Stomach smooth muscle (tissue), 2 donors: ENCODE measurements around the gene KRT33B.

ENCODE experiments used
- H3K27ac ChIP-seq: one replicate; pipeline ENCODE4 v1.7.0; 2013; ENCODE audit warnings: mild to moderate bottlenecking, low read length, inconsistent platforms
- H3K27me3 ChIP-seq, 2 donors: one replicate each; pipeline ENCODE4 v1.7.0; 2013; ENCODE audit warnings: low read length in 2 of 2; ENCODE audit not compliant: insufficient read depth in 2 of 2, control insufficient read depth in 1 of 2
- H3K36me3 ChIP-seq, 2 donors: one replicate each; pipeline ENCODE4 v1.7.0; 2013; ENCODE audit warnings: low read length in 2 of 2; ENCODE audit not compliant: control insufficient read depth in 2 of 2, insufficient read depth in 2 of 2
- H3K4me1 ChIP-seq: one replicate; pipeline ENCODE4 v1.7.0; 2013; ENCODE audit warnings: low read length; ENCODE audit not compliant: control insufficient read depth, insufficient read depth
- H3K4me3 ChIP-seq, 2 donors: one replicate each; pipeline ENCODE4 v1.7.0; 2013; ENCODE audit warnings: low read length in 2 of 2
- H3K9ac ChIP-seq, 2 donors: one replicate each; pipeline ENCODE4 v1.7.0; 2013; ENCODE audit warnings: low read length in 2 of 2, mild to moderate bottlenecking in 1 of 2
- H3K9me3 ChIP-seq, 2 donors: one replicate each; pipeline ENCODE4 v1.7.0; 2013; ENCODE audit warnings: low read length in 2 of 2; ENCODE audit not compliant: control insufficient read depth in 2 of 2
- donor health status: healthy.
- donor health status: Pancreatic carcinoma.

Gene KRT33B

DNA sequence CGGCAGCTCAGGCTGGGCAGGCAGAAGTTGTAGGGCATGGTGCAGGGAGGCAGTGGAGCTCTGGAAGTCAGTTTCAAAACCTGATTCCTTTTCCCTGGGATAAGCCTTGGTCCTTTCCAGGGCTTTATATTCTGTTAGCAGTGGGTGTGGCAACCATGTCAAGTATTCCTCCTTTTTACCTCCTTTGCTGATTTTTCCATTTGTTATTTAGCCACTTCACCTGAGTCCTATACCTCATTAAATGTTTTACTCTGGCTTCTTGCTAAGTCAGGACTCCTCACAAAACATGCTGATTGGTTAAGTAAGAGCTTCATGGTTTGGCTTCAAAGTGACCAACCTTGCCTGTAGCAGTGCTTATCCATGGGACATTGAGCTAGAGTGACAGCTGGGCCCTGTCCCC, at the start of gene KRT33B:
KRT33B (minus strand) TSS at position 101 of the 400 bp plus-strand sequence; CDS start at position 38, 63 bp downstream.
- Histone ChIP-seq H3K9me3 (no peaks in the 10 kb centered on the region), H3K9ac (no peak within 1 kb of the TSS), H3K36me3 (no peaks in the 10 kb centered on the region)

DNA sequence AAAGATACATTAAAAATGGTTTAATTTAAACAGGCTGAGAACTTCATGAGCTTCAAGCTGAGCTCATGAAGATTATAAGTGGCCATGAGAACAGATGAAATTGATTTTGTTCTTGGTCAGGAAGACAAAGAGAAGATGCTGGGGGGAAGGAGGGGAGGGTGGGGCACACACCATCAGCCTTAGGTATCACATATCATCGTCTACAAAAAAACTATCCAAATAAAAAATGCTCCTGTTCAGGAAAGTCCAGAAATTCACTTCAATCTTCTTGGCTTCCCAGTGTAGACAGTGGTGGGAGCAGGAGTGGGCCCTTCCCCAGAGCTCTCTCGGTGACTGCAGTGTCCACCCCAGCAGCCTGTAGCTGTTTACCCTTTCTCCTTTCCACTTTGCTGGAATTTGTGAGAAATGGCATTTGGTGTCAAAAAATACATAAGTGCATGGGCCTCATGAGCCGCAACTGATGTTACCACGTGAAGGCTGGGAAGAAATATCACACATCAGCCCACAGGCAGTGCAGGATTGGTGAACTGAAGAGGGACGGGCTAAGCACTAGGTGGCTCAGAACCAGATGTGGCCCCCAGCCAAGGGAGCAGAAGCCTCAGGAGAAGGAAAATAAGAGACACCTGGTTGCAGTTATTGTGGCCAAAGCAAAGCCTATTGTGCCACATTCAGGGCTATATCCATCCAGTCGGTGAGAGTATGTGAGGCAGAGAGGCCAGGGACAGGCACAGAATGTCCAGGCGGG, 48.7 kb upstream of the KRT33B start:
- no peaks in the 10 kb centered on the region for H3K27me3 ChIP-seq
- no peaks in the 10 kb centered on the region for H3K4me1 ChIP-seq
- H3K27ac ChIP-seq, result no peak overlapping the region
- H3K36me3 ChIP-seq, result no peaks in the 10 kb centered on the region
- H3K4me3 ChIP-seq, result no peak overlapping the region
- no peaks in the 10 kb centered on the region for H3K9me3 ChIP-seq
- no peak overlapping the region for H3K9ac ChIP-seq

More for the DNA sequence above, at the start of gene KRT33B:
- Histone ChIP-seq H3K4me3 (no peak within 1 kb of the TSS), H3K27me3 (no peaks in the 10 kb centered on the region), H3K27ac (no peak within 1 kb of the TSS), H3K4me1 (no peaks in the 10 kb centered on the region)

DNA sequence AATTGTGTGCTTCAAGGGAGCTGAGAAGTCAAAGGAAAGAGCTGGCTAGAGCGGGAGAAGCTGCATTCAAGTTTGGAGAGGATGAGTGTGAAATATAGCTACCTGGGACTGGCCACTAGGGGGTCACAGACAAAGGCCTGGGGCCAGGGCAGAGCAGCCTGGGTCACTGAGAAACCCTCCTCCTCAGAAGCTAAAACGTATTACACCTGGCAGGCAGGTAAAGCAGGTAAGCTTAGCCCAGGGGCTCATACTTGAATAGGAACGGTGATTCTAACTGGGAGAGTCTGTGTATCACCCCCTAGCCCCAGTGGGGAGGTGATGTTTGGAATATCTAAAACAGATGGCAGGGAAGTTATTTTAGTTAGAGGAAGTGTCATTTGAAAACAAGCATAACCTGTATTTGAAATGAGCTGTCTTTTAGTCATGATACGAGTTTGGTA, 48.0 kb upstream of the KRT33B start:
- no peaks in the 10 kb centered on the region for H3K36me3 ChIP-seq
- no peaks in the 10 kb centered on the region for H3K9me3 ChIP-seq
- H3K27ac ChIP-seq, result no peak overlapping the region
- no peaks in the 10 kb centered on the region for H3K4me1 ChIP-seq
- no peak overlapping the region for H3K4me3 ChIP-seq
- no peaks in the 10 kb centered on the region for H3K27me3 ChIP-seq
- H3K9ac ChIP-seq, result no peak overlapping the region

DNA sequence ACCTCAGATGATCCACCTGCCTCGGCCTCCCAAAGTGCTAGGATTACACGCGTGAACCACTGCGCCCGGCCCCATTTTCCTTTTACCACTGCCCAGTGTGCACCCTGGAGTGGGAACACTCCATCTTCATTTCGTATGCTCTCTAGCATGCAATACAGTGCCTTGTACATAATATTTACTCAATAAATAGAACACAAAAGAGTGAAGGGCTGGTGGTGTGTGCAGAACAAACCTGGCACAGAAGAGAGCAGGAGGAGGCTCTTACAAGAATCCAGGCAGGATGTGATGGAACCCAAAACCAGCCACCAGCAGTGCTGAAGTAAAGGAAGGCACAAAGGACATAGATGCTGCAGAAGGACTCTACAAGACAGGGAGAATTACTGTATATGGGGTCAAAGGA, 47.5 kb upstream of the KRT33B start:
- H3K27me3 ChIP-seq, result no peaks in the 10 kb centered on the region
- H3K27ac ChIP-seq, result no peak overlapping the region
- H3K9me3 ChIP-seq, result no peaks in the 10 kb centered on the region
- no peaks in the 10 kb centered on the region for H3K36me3 ChIP-seq
- H3K4me3 ChIP-seq, result no peak overlapping the region
- no peak overlapping the region for H3K9ac ChIP-seq
- H3K4me1 ChIP-seq, result no peaks in the 10 kb centered on the region

DNA sequence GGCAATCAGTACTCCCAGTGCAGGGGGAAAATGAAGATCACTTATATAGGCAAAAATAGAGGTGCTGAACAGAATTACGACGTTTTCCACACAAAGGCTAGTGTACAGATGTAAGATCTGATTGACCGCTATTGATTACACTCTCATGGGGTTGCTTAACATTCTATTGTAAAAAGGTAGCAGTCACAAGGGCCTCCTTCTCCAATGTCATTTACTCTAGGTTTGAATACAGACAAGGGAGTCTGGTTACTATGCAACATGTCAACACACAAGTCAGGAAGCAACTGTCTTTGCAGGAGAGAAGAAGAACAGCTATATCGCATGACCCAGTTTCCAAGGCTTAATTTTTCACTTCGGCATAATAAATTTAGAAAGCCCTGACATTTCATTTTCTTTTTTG, 46.9 kb upstream of the KRT33B start:
- no peaks in the 10 kb centered on the region for H3K36me3 ChIP-seq
- no peak overlapping the region for H3K27ac ChIP-seq
- no peaks in the 10 kb centered on the region for H3K27me3 ChIP-seq
- H3K9ac ChIP-seq, result no peak overlapping the region
- no peaks in the 10 kb centered on the region for H3K4me1 ChIP-seq
- H3K9me3 ChIP-seq, result no peaks in the 10 kb centered on the region
- no peak overlapping the region for H3K4me3 ChIP-seq

DNA sequence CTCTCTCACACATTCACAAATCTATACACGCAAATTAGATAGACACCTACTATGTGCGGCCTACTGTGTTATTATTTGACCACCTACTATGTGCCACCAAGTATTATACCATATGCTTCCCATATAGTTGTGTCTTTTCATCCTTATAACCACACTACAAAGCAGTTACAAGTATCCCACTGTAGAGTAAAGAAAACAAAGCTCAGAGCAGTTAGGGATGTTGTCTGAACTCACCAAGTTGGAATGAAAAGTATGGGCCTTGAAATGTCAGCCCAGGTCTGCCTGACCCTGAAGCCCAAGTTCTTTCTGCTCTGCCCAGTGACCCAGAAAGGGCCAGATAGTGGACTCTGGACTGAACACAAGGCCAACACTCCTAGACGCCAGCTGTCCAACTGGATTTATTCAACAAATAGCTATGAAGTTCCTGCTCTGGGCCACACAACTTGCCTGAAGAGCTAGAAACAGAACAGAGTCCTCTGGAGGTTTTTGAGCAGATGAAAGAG, 46.3 kb upstream of the KRT33B start:
- Histone ChIP-seq H3K4me1 (no peaks in the 10 kb centered on the region), H3K27ac (no peak overlapping the region)

DNA sequence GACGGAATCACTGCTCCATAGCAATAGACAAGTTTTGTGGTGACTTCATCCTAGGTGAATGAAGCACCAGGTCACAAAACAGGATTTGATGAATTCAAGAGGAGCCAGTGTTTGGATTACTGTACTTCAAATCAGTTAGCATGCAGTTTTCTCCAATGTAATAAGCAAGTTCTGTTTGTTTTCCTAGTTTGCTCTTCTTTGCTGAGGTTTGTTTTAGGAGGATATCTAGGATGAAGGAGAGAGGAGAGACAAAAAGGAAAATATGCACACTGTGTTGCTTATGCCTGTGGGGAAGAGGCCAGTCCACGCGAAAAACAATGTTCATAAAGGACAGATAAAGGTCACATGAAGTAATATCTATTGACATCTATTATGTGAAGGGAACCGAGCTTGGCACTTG, 45.8 kb upstream of the KRT33B start:
- Histone ChIP-seq H3K36me3 (no peaks in the 10 kb centered on the region), H3K27me3 (no peaks in the 10 kb centered on the region), H3K9ac (no peak overlapping the region), H3K4me3 (no peak overlapping the region), H3K9me3 (no peaks in the 10 kb centered on the region), H3K27ac (no peak overlapping the region), H3K4me1 (no peaks in the 10 kb centered on the region)

More for the DNA sequence above, 46.3 kb upstream of the KRT33B start:
- no peak overlapping the region for H3K4me3 ChIP-seq
- H3K36me3 ChIP-seq, result no peaks in the 10 kb centered on the region
- H3K27me3 ChIP-seq, result no peaks in the 10 kb centered on the region
- H3K9me3 ChIP-seq, result no peaks in the 10 kb centered on the region
- no peak overlapping the region for H3K9ac ChIP-seq

DNA sequence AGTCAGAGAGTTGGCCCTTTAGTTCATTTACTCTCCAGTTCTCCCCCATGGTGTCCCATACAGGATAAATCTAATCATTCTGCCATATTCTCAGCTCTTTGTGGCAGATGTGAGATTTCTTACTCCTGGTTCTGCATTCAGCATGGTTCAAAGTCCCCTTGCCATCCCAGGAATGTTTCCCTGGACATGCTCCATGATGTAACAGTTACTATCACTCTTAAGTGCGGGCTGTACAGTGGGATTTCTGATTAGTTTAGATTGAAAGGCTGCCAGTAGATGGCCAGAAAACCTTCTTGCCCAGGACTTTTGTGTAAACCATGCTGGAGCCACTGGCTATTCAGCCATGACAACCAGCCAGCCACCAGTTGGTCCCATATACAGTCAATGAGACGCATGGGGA, 44.4 kb upstream of the KRT33B start:
- H3K9ac ChIP-seq, result no peak overlapping the region
- H3K27me3 ChIP-seq, result no peaks in the 10 kb centered on the region
- no peaks in the 10 kb centered on the region for H3K4me1 ChIP-seq
- H3K27ac ChIP-seq, result no peak overlapping the region
- no peak overlapping the region for H3K4me3 ChIP-seq
- no peaks in the 10 kb centered on the region for H3K9me3 ChIP-seq
- no peaks in the 10 kb centered on the region for H3K36me3 ChIP-seq

DNA sequence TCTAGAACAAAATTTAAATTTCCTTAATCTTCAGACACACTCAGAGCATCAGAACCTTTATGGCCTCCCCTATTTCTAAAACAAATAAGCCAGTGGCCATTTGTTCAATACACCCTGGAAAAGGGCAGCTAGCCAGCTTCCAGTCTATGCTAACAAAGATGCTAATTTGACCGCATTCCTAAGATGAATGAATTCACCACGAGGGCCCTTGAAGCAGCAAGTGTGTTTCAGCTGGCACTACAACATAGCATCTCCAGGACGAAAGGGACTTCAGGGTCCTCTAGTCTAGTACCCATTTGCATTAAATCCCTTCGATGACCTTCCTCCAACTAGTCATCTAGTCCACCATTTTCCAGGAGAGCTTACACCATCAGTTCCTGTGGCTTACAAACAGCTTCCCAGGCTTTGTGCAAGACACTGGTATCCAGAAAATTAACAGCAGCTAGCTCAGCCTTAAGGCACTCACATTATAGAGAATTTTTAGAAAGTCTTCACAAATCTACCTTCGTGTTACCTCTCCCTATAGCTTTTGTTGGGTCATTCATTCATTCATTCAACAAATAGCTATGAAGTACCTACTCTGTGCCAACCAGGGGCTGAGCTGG, 43.8 kb upstream of the KRT33B start:
- no peaks in the 10 kb centered on the region for H3K9me3 ChIP-seq
- H3K27me3 ChIP-seq, result peaks cover 0 to under 1% of the 10 kb centered on the region in 2 donors
- H3K9ac ChIP-seq, result no peak overlapping the region
- no peak overlapping the region for H3K4me3 ChIP-seq
- no peaks in the 10 kb centered on the region for H3K36me3 ChIP-seq
- no peaks in the 10 kb centered on the region for H3K4me1 ChIP-seq
- no peak overlapping the region for H3K27ac ChIP-seq

DNA sequence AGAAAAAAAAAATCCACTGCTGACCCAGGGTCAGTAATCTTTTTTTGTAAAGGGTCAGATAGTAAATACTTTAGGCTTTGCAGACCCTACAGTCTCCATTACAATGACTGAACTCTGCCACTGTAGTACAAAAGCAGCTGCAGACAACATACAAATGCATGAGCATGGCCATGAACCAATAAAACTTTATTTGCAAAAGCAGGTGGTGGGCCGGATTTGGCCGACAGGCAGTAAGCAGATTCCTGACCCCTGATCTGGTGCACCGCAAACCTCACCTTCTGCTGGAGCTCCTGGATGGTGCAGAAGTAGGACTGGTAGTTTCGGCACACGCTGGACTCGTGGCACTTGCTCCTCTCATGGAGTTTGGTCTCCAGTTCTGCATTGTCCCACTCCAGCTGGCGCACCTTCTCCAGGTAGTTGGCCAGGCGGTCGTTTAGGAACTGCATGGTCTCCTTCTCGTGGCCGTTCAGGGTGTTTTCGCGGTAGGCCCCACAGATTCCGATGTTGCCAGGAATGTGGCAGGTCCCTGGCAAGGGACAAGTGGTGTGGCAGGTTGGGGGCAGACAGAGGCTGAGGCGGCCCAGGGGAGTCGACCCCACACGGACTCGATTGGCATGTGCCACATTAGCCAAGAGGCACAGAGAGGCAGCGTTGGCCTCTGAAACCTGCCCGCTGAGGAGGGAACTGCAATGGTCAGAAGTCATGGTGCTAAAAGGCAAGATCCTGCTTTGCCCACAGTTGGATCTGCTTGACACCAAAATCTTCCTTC, 41.6 kb upstream of the KRT33B start:
- Histone ChIP-seq H3K27ac (no peak overlapping the region), H3K9me3 (no peaks in the 10 kb centered on the region), H3K4me3 (no peak overlapping the region), H3K4me1 (no peaks in the 10 kb centered on the region), H3K9ac (no peak overlapping the region), H3K36me3 (no peaks in the 10 kb centered on the region), H3K27me3 (peaks cover 0 to 2% of the 10 kb centered on the region in 2 donors)
